Body of pancreas (tissue), 4 donors: ENCODE data around the gene SCAF4. TPM values are rescaled to one million over a fixed set of nuclear protein-coding genes. Genes with fewer than 3 reads are reported as not detected.

Source experiments
- ATAC-seq: fragments of 150-250 bp; one replicate; pipeline ENCODE4 v1.9.1; 2016
- DNase-seq, 4 donors: peaks; one replicate each; pipeline ENCODE4 v3.0.0-alpha.2; 2019
- H3K27ac ChIP-seq, 4 donors: fragments of 200-600 bp; sonication (generic); 1 replicate in 3 of 4; 2 replicates in 1 of 4; pipeline versions ENCODE4 v1.5.1 to v1.6.1; 2016 to 2019; ENCODE audit warnings: mild to moderate bottlenecking in 1 of 4, mixed read lengths in 1 of 4, moderate library complexity in 1 of 4
- H3K27me3 ChIP-seq, 2 donors: fragments of 200-600 bp; sonication (generic); one replicate each; pipeline ENCODE4 v1.6.0; 2016; ENCODE audit warnings: mild to moderate bottlenecking in 1 of 2
- H3K36me3 ChIP-seq, 2 donors: fragments of 200-600 bp; sonication (generic); replicated peaks in 1 of 2; 2 replicates each; pipeline ENCODE4 v1.5.1; 2016; ENCODE audit warnings: low read depth in 2 of 2; ENCODE audit not compliant: insufficient read depth in 1 of 2
- H3K4me1 ChIP-seq: fragments of 200-600 bp; sonication (generic); one replicate; pipeline ENCODE4 v1.6.0; 2016
- H3K4me3 ChIP-seq, 2 donors: fragments of 200-600 bp; sonication (generic); 1 replicate in 1 of 2; 2 replicates in 1 of 2; pipeline ENCODE4 v1.5.1; 2016 to 2019
- H3K9me3 ChIP-seq, 3 donors: fragments of 200-600 bp; sonication (generic); 1 replicate in 2 of 3; 2 replicates in 1 of 3; pipeline ENCODE4 v1.5.1; 2016
- CTCF ChIP-seq, 7 experiments: fragments of 450-650 bp in 4 of 7; fragments of 200-600 bp in 3 of 7; sonication (generic) in 3 of 7; IDR thresholded peaks; one replicate each; pipeline ENCODE4 v1.5.1; 2016 to 2019; ENCODE audit warnings: antibody characterized with exemption in 7 of 7
- POLR2A ChIP-seq, 3 donors: fragments of 450-650 bp; IDR thresholded peaks; one replicate each; pipeline ENCODE4 v1.6.1; 2016; ENCODE audit warnings: antibody characterized with exemption in 3 of 3, mild to moderate bottlenecking in 2 of 3
- WGBS, 2 donors: methylation state at CpG; one replicate each; pipeline ENCODE4 v1.1.5; 2017; 5-methylcytosine and 5-hydroxymethylcytosine counted together
- intact Hi-C: fragments of 100-400 bp; cut with DNase I; formaldehyde crosslinking; loops from one replicate; pipeline ENCODE4 v1.15.1; 2023
- total RNA-seq, 2 donors: library from RNA; depleted of rRNA; stranded (reverse); fragments of >200 nt; gene quantifications; one replicate each; pipeline ENCODE4 v1.1.0, GENCODE V29; 2016

SCAF4 gene
- total RNA-seq, 2 donors from 2014 or later: 9.2 to 11.4 TPM

DNA sequence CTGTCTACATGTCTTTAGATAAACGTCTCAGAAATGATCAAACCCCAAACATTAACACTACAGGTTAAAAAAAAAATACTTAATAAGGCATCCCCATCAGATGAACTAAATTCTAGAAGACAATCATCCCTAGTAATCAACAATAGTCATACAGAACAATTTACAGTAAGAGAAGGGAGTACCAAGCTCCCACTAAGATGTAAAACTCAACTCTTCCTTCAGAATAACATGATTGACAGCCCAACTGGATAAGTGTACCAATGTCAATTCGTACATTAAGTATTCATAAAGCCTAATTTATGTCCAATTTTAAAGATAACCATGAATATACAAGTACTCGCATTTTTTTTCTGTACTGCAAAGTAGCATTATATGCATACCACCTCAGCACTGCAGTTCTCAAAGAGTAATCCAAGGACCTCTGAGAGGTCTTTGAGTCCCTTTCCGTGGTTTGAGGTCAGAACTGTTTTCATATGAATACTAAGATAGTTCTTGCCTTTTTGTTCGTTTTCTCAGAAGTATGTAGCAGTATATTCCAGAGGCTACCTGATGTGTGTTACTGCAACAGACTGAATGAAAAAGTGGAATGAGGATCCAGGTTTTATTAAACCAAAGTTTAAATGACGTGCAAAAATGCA is 6.6 kb downstream of the SCAF4 start:
- no peaks in the 10 kb centered on the region for H3K27me3 ChIP-seq

DNA sequence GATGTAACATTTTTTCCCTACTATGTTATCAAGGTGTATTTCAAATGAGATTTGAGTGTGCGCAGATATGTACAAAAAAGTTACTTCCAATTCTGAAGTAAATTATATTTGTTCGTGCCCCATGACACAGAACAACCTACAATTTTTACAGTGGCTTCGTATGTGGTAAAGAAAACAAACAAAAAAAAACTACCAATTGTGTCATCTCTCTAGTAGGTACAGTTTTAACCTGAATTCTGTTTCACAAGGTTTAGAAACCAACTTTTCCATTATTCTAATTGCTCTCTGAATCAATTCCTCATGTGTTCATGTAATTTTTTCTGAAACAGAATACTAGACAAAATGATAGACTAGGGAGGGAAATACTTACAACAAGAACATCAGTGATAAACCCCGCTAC is 7.4 kb downstream of the SCAF4 start:
- DNase-seq (no peak), ATAC-seq (no peak)
- Histone ChIP-seq H3K27me3 (no peaks in the 10 kb centered on the region), H3K27ac (no peak overlapping the region), H3K4me3 (no peak overlapping the region), H3K36me3 (no peaks in the 10 kb centered on the region), H3K9me3 (no peaks in the 10 kb centered on the region), H3K4me1 (peaks cover 58% of the 10 kb centered on the region)
- TF ChIP-seq POLR2A (IDR thresholded peaks at IDR 0.05): no peak
- no peak for TF ChIP-seq CTCF (IDR thresholded peaks at IDR 0.05)
- intact Hi-C loops: no loop called here
- WGBS, 2 donors: 65 to 75% methylated on average over 4 of the region's 4 CpGs

More for the DNA sequence above, 6.6 kb downstream of the SCAF4 start:
- Histone ChIP-seq H3K4me3 (no peak overlapping the region), H3K27ac (no peak overlapping the region), H3K9me3 (no peaks in the 10 kb centered on the region), H3K4me1 (peaks cover 60% of the 10 kb centered on the region), H3K36me3 (no peaks in the 10 kb centered on the region)
- no peak for ATAC-seq
- intact Hi-C loops: no loop called here
- TF ChIP-seq CTCF (IDR thresholded peaks at IDR 0.05) (no peak), POLR2A (IDR thresholded peaks at IDR 0.05) (no peak)
- 69 to 70% methylated on average over 6 of the region's 6 CpGs for WGBS, 2 donors
- DNase-seq: no peak

DNA sequence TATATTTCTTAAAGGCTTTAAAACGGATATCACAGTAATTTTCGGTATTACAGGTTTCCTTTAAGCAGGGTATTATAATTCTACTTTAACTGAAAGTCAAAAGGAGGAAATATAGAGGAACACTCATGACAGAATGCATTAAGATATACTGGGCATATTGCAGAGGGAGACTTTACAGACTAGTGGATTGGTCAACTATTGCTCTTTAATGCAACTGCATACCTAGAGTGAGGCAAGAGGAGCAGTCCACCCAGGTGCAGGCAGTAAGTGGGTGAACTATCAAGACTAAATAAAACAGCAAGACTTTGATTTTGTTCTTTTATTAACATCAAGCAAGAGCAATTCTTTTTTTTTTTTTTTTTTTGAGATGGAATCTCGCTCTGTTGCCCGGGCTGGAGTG is 10.5 kb downstream of the SCAF4 start:
- H3K4me1 ChIP-seq: peaks cover 37% of the 10 kb centered on the region
- no peaks in the 10 kb centered on the region for H3K36me3 ChIP-seq
- H3K4me3 ChIP-seq: no peak overlapping the region
- 77% methylated on average over 4 of the region's 4 CpGs for WGBS, 2 donors
- H3K27ac ChIP-seq: no peak overlapping the region
- H3K9me3 ChIP-seq: no peaks in the 10 kb centered on the region
- DNase-seq: no peak
- no peaks in the 10 kb centered on the region for H3K27me3 ChIP-seq
- TF ChIP-seq POLR2A (IDR thresholded peaks at IDR 0.05) (no peak), CTCF (IDR thresholded peaks at IDR 0.05) (no peak)
- intact Hi-C loops: no loop called here
- no peak for ATAC-seq

DNA sequence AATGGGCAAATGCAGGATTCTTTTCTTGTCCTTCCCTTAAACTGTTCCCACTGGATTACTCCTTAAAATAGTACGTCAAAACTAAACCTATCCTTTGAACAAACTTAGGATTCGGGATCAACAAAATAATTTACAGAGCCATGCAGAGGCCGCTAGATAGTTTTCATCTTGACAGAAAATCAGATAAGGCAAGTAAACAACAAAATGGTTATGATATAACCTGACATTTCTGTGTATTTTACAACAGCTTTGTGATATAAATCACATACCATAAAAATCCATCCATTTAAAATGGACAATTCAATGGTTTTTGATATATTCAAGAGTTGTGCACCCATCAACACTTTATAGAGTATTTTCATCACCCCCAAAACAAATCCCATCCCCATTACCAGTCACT is 11.2 kb downstream of the SCAF4 start:
- intact Hi-C loops: no loop called here
- TF ChIP-seq POLR2A (IDR thresholded peaks at IDR 0.05) (no peak), CTCF (IDR thresholded peaks at IDR 0.05) (no peak)
- Histone ChIP-seq H3K9me3 (no peaks in the 10 kb centered on the region), H3K27me3 (no peaks in the 10 kb centered on the region), H3K27ac (no peak overlapping the region), H3K4me3 (no peak overlapping the region), H3K36me3 (no peaks in the 10 kb centered on the region), H3K4me1 (peaks cover 40% of the 10 kb centered on the region)
- no peak for DNase-seq
- WGBS, 2 donors: 36 to 39% methylated on average over 3 of the region's 3 CpGs
- no peak for ATAC-seq

DNA sequence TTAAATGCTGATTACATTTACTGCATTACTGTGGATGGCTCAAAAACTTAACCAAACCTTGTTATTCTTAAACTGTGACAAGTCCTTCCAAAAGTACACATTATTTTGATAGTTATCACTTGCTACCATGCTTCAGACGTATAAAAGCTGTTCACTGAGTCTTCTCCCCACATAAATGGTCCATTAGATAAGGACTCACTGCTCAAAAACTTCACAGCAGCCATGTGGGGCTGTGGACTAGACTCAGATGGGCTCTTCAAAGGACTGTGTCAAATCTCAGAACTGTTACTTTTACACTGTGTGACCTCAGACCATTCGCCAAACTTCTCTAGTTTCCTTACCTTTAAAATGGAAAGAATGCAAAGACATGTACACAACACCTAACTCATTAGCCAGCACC is 11.6 kb downstream of the SCAF4 start:
- peaks cover 39% of the 10 kb centered on the region for H3K4me1 ChIP-seq
- DNase-seq (no peak), ATAC-seq (no peak)
- WGBS, 2 donors: 16 to 18% methylated on average over 2 of the region's 2 CpGs
- TF ChIP-seq CTCF (IDR thresholded peaks at IDR 0.05) (no peak), POLR2A (IDR thresholded peaks at IDR 0.05) (no peak)
- no peak overlapping the region for H3K4me3 ChIP-seq
- H3K9me3 ChIP-seq: no peaks in the 10 kb centered on the region
- H3K27me3 ChIP-seq: no peaks in the 10 kb centered on the region
- no peaks in the 10 kb centered on the region for H3K36me3 ChIP-seq
- H3K27ac ChIP-seq: no peak overlapping the region
- intact Hi-C loops: no loop called here
